Measurements from ENCODE around the gene SPATA31C1. TPM values are rescaled to one million over a fixed set of nuclear protein-coding genes. Genes with fewer than 3 reads are reported as not detected.
"Not testable (repeated sequence)": the region's sequence is repeated elsewhere in the genome, so short reads cannot be mapped to it uniquely, and the experiment has no call there.

The SPATA31C1 gene
- total and polyA plus RNA-seq, 3 donors from 2014 or later, result 5.9 to 21.1 (median 13.5) TPM

- intact Hi-C loops (cut with DNase I; ENCODE audit: low total_unique reads), result no loop called here
- Histone ChIP-seq H3K27me3 (no peaks in the 10 kb centered on the region), H3K27ac (no peak overlapping the region), H3K9me3 (no peaks in the 10 kb centered on the region), H3K36me3 (ENCODE audit: low read depth, missing control alignments) (no peaks in the 10 kb centered on the region), H3K4me3 (no peak overlapping the region), H3K4me1 (no peaks in the 10 kb centered on the region)
- DNase-seq, result no peak
- TF ChIP-seq POLR2A (IDR thresholded peaks at IDR 0.05) (no peak), CTCF (IDR thresholded peaks at IDR 0.05) (no peak)
Observed at GRCh38 chr9:87898151-87898550, 19.6 kb upstream of the SPATA31C1 start.

GRCh38 chr9:87902371-87902770 is 15.4 kb upstream of the SPATA31C1 start:
- H3K9me3 ChIP-seq; DNase-seq; H3K4me3 ChIP-seq; H3K36me3 ChIP-seq (ENCODE audit: low read depth, missing control alignments); intact Hi-C loops (cut with DNase I; ENCODE audit: low total_unique reads); H3K27ac ChIP-seq; H3K27me3 ChIP-seq; H3K4me1 ChIP-seq: not testable (repeated sequence)
- WGBS, 2 donors, result 79 to 94% methylated on average over 11 of the region's 11 CpGs

GRCh38 chr9:87909310-87910041 is 8.3 kb upstream of the SPATA31C1 start:
- H3K36me3 ChIP-seq (ENCODE audit: low read depth, missing control alignments), result no peaks in the 10 kb centered on the region
- 94 to 95% methylated on average over 20 of the region's 20 CpGs for WGBS, 2 donors
- H3K9me3 ChIP-seq, result no peaks in the 10 kb centered on the region
- intact Hi-C loops (cut with DNase I; ENCODE audit: low total_unique reads), result no loop called here
- H3K27ac ChIP-seq, result no peak overlapping the region
- TF ChIP-seq POLR2A (IDR thresholded peaks at IDR 0.05) (no peak), CTCF (IDR thresholded peaks at IDR 0.05) (no peak)
- H3K4me3 ChIP-seq, result no peak overlapping the region
- no peak for DNase-seq
- no peaks in the 10 kb centered on the region for H3K27me3 ChIP-seq
- no peaks in the 10 kb centered on the region for H3K4me1 ChIP-seq

- H3K4me1 ChIP-seq, result no peaks in the 10 kb centered on the region
- H3K27ac ChIP-seq, result no peak overlapping the region
- TF ChIP-seq POLR2A (IDR thresholded peaks at IDR 0.05) (no peak), CTCF (IDR thresholded peaks at IDR 0.05) (no peak)
- H3K9me3 ChIP-seq, result no peaks in the 10 kb centered on the region
- H3K4me3 ChIP-seq, result no peak overlapping the region
- no peaks in the 10 kb centered on the region for H3K36me3 ChIP-seq (ENCODE audit: low read depth, missing control alignments)
- DNase-seq, result no peak
- intact Hi-C loops (cut with DNase I; ENCODE audit: low total_unique reads), result no loop called here
- WGBS, 2 donors, result 86 to 87% methylated on average over 3 of the region's 3 CpGs
- H3K27me3 ChIP-seq, result no peaks in the 10 kb centered on the region
Observed at GRCh38 chr9:87910821-87911220, 6.9 kb upstream of the SPATA31C1 start.

- H3K27ac ChIP-seq; intact Hi-C loops (cut with DNase I; ENCODE audit: low total_unique reads); DNase-seq; H3K36me3 ChIP-seq (ENCODE audit: low read depth, missing control alignments); H3K4me3 ChIP-seq; H3K27me3 ChIP-seq; H3K9me3 ChIP-seq; H3K4me1 ChIP-seq: not testable (repeated sequence)
- WGBS, 2 donors, result 72 to 75% methylated on average over 12 to 13 of the region's 13 CpGs
Observed at GRCh38 chr9:87919013-87919412, 1.3 kb downstream of the SPATA31C1 start.

- H3K36me3 ChIP-seq (ENCODE audit: low read depth, missing control alignments); H3K27ac ChIP-seq; H3K9me3 ChIP-seq; H3K27me3 ChIP-seq; intact Hi-C loops (cut with DNase I; ENCODE audit: low total_unique reads); H3K4me3 ChIP-seq; H3K4me1 ChIP-seq; DNase-seq: not testable (repeated sequence)
- 88 to 93% methylated on average over 7 to 8 of the region's 8 CpGs for WGBS, 2 donors
Observed at GRCh38 chr9:87921561-87921960, 3.8 kb downstream of the SPATA31C1 start.

- H3K36me3 ChIP-seq (ENCODE audit: low read depth, missing control alignments); H3K27ac ChIP-seq; DNase-seq; H3K9me3 ChIP-seq; H3K27me3 ChIP-seq; H3K4me1 ChIP-seq; intact Hi-C loops (cut with DNase I; ENCODE audit: low total_unique reads); H3K4me3 ChIP-seq: not testable (repeated sequence)
- 80 to 87% methylated on average over 1 to 8 of the region's 10 CpGs for WGBS, 2 donors
Observed at GRCh38 chr9:87923012-87923411, 5.2 kb downstream of the SPATA31C1 start.

GRCh38 chr9:87924851-87925250 is 7.1 kb downstream of the SPATA31C1 start:
- DNase-seq; H3K27ac ChIP-seq; H3K4me3 ChIP-seq; H3K36me3 ChIP-seq (ENCODE audit: low read depth, missing control alignments); H3K27me3 ChIP-seq; H3K4me1 ChIP-seq; intact Hi-C loops (cut with DNase I; ENCODE audit: low total_unique reads); H3K9me3 ChIP-seq: not testable (repeated sequence)
- 95% methylated on average over 6 to 7 of the region's 10 CpGs for WGBS, 2 donors

- intact Hi-C loops (cut with DNase I; ENCODE audit: low total_unique reads); H3K27ac ChIP-seq; DNase-seq; H3K4me1 ChIP-seq; H3K4me3 ChIP-seq; H3K27me3 ChIP-seq; H3K36me3 ChIP-seq (ENCODE audit: low read depth, missing control alignments); H3K9me3 ChIP-seq: not testable (repeated sequence)
Observed at GRCh38 chr9:87929152-87929551, 11.4 kb downstream of the SPATA31C1 start.
